Breast epithelium (tissue), 4 donors: ENCODE data around the gene CLIC3. TPM values are rescaled to one million over a fixed set of nuclear protein-coding genes. Genes with fewer than 3 reads are reported as not detected.

ENCODE experiments used
- DNase-seq, 2 donors: peaks; one replicate each; pipeline ENCODE4 v3.0.0-alpha.2; 2019; ENCODE audit warnings: low spot score in 2 of 2
- H3K27ac ChIP-seq, 2 donors: fragments of 200-600 bp; sonication (generic) in 1 of 2; one replicate each; pipeline ENCODE4 v1.5.1; 2016 to 2019; ENCODE audit warnings: mild to moderate bottlenecking in 1 of 2
- H3K27me3 ChIP-seq, 2 donors: fragments of 200-600 bp; sonication (generic) in 1 of 2; one replicate each; pipeline versions ENCODE4 v1.5.1 to v1.6.0; 2017 to 2019; ENCODE audit warnings: control low read depth in 1 of 2, mild to moderate bottlenecking in 1 of 2
- H3K36me3 ChIP-seq: fragments of 200-600 bp; one replicate; pipeline ENCODE4 v1.5.1; 2019
- H3K4me1 ChIP-seq, 2 donors: fragments of 200-600 bp; sonication (generic); one replicate each; pipeline ENCODE4 v1.5.1; 2016 to 2019; ENCODE audit warnings: control low read depth in 1 of 2
- H3K4me3 ChIP-seq, 3 donors: fragments of 200-600 bp; sonication (generic); 1 replicate in 2 of 3; 2 replicates in 1 of 3; pipeline ENCODE4 v1.5.1; 2016 to 2019; ENCODE audit warnings: mild to moderate bottlenecking in 3 of 3, moderate library complexity in 2 of 3
- H3K9me3 ChIP-seq, 2 donors: fragments of 200-600 bp; sonication (generic) in 1 of 2; one replicate each; pipeline ENCODE4 v1.5.1; 2016 to 2019; ENCODE audit warnings: control low read depth in 1 of 2
- CTCF ChIP-seq, 3 donors: fragments of 450-650 bp; IDR thresholded peaks; one replicate each; pipeline ENCODE4 v1.5.1; 2016 to 2017; ENCODE audit warnings: antibody characterized with exemption in 3 of 3, mild to moderate bottlenecking in 3 of 3, moderate library complexity in 3 of 3
- POLR2A ChIP-seq: fragments of 450-650 bp; IDR thresholded peaks from one replicate; pipeline ENCODE4 v1.6.1; 2016; ENCODE audit warnings: antibody characterized with exemption, mild to moderate bottlenecking, moderate library complexity
- POLR2AphosphoS5 ChIP-seq, 3 donors: sonication (generic); formaldehyde crosslinking; IDR thresholded peaks; one replicate each; pipeline ENCODE4 v1.6.1; 2017; ENCODE audit warnings: antibody characterized with exemption in 3 of 3
- intact Hi-C: fragments of 100-400 bp; cut with DNase I; formaldehyde crosslinking; loops from one replicate; pipeline ENCODE4 v1.15.1; 2023; ENCODE audit warnings: low total_unique reads
- total RNA-seq, 3 donors: library from RNA; depleted of rRNA; stranded (reverse); fragments of >200 nt; gene quantifications; one replicate each; pipeline ENCODE4 v1.1.0, GENCODE V29; 2016

CLIC3 gene
- total RNA-seq, 3 donors from 2014 or later: 0.32 to 3.5 TPM; not detected in 1

GRCh38 chr9:136990242-136990911 is 6.0 kb downstream of the CLIC3 start:
- H3K36me3 ChIP-seq: no peaks in the 10 kb centered on the region
- no peak for TF ChIP-seq POLR2A
- TF ChIP-seq POLR2AphosphoS5 (IDR thresholded peaks at IDR 0.05): no peak
- no peak for TF ChIP-seq CTCF (IDR thresholded peaks at IDR 0.05)
- H3K9me3 ChIP-seq: no peaks in the 10 kb centered on the region
- H3K27ac ChIP-seq: no peak overlapping the region
- H3K4me1 ChIP-seq: peaks cover 4 to 12% of the 10 kb centered on the region in 2 donors
- intact Hi-C loops: no loop called here
- DNase-seq: no peak
- H3K4me3 ChIP-seq: no peak overlapping the region
- H3K27me3 ChIP-seq: peaks cover 5 to 8% of the 10 kb centered on the region in 2 donors

GRCh38 chr9:136988872-136989271 is 7.5 kb downstream of the CLIC3 start:
- peaks cover 4 to 9% of the 10 kb centered on the region in 2 donors for H3K4me1 ChIP-seq
- no peak for TF ChIP-seq POLR2AphosphoS5 (IDR thresholded peaks at IDR 0.05)
- no peak for TF ChIP-seq POLR2A
- no peak for TF ChIP-seq CTCF (IDR thresholded peaks at IDR 0.05)
- H3K4me3 ChIP-seq: no peak overlapping the region
- no peaks in the 10 kb centered on the region for H3K36me3 ChIP-seq
- H3K27ac ChIP-seq: no peak overlapping the region
- intact Hi-C loops: no loop called here
- no peaks in the 10 kb centered on the region for H3K9me3 ChIP-seq
- H3K27me3 ChIP-seq: peaks cover 14 to 22% of the 10 kb centered on the region in 2 donors
- DNase-seq: no peak

GRCh38 chr9:136985853-136986252 is 10.5 kb downstream of the CLIC3 start:
- H3K27me3 ChIP-seq: peaks cover 14 to 31% of the 10 kb centered on the region in 2 donors
- H3K4me1 ChIP-seq: no peaks in the 10 kb centered on the region
- no peak for DNase-seq
- intact Hi-C loops: no loop called here
- no peak for TF ChIP-seq POLR2AphosphoS5 (IDR thresholded peaks at IDR 0.05)
- TF ChIP-seq CTCF (IDR thresholded peaks at IDR 0.05): no peak
- TF ChIP-seq POLR2A: no peak
- no peak overlapping the region for H3K27ac ChIP-seq
- no peaks in the 10 kb centered on the region for H3K9me3 ChIP-seq
- H3K36me3 ChIP-seq: no peaks in the 10 kb centered on the region
- H3K4me3 ChIP-seq: no peak overlapping the region

- DNase-seq: no peak
- Histone ChIP-seq H3K27ac (no peak overlapping the region), H3K4me1 (no peaks in the 10 kb centered on the region), H3K36me3 (no peaks in the 10 kb centered on the region), H3K9me3 (no peaks in the 10 kb centered on the region), H3K27me3 (peaks cover 14 to 31% of the 10 kb centered on the region in 2 donors), H3K4me3 (peak overlapping the region in 2 of 3 donors; percentile 2 to 7)
- TF ChIP-seq POLR2AphosphoS5 (IDR thresholded peaks at IDR 0.05) (no peak), CTCF (IDR thresholded peaks at IDR 0.05) (no peak), POLR2A (no peak)
- intact Hi-C loops: no loop called here
Measured at GRCh38 chr9:136985027-136985602, 11.3 kb downstream of the CLIC3 start.

- peaks cover 14 to 31% of the 10 kb centered on the region in 2 donors for H3K27me3 ChIP-seq
Measured at GRCh38 chr9:136984464-136985026, 11.8 kb downstream of the CLIC3 start.

More at GRCh38 chr9:136984464-136985026, 11.8 kb downstream of the CLIC3 start:
- H3K4me1 ChIP-seq: no peaks in the 10 kb centered on the region
- H3K9me3 ChIP-seq: no peaks in the 10 kb centered on the region
- no peak overlapping the region for H3K27ac ChIP-seq
- H3K4me3 ChIP-seq: peak overlapping the region in 1 of 3 donors; percentile 2
- TF ChIP-seq CTCF (IDR thresholded peaks at IDR 0.05): no peak
- TF ChIP-seq POLR2A: no peak
- no peak for TF ChIP-seq POLR2AphosphoS5 (IDR thresholded peaks at IDR 0.05)
- H3K36me3 ChIP-seq: no peaks in the 10 kb centered on the region
- intact Hi-C loops: no loop called here
- no peak for DNase-seq
